SK-N-SH treated with all-trans-retinoic acid at 6 μM for 48 hours (cell line): ENCODE data around the gene ANKRD29.

Experiments used
- ESRRG ChIP-seq: fragments of 250-450 bp; sonication (Bioruptor Pico); IDR thresholded peaks from 2 replicates; pipeline ENCODE4 v1.6.1; 2021; ENCODE audit warnings: mild to moderate bottlenecking
- ISL1 ChIP-seq: fragments of 250-450 bp; sonication (Bioruptor Pico); IDR thresholded peaks from 2 replicates; pipeline ENCODE4 v2.1.2; 2022; ENCODE audit warnings: mild to moderate bottlenecking, moderate library complexity
- OSR1 ChIP-seq: fragments of 250-450 bp; sonication (Bioruptor Pico); IDR thresholded peaks from 2 replicates; pipeline ENCODE4 v1.8.0; 2022; ENCODE audit warnings: moderate library complexity, mild to moderate bottlenecking, inconsistent platforms
- PPARA ChIP-seq: fragments of 250-450 bp; sonication (Bioruptor Pico); IDR thresholded peaks from 2 replicates; pipeline ENCODE4 v1.5.0; 2020; ENCODE audit warnings: mild to moderate bottlenecking, borderline replicate concordance
- RARB ChIP-seq: fragments of 250-450 bp; sonication (Bioruptor Pico); IDR thresholded peaks from 2 replicates; pipeline ENCODE4 v1.8.0; 2021; ENCODE audit warnings: mild to moderate bottlenecking, moderate library complexity
- TCF4 ChIP-seq: fragments of 250-450 bp; sonication (Bioruptor Pico); IDR thresholded peaks from 2 replicates; pipeline ENCODE4 v1.8.0; 2021; ENCODE audit warnings: mild to moderate bottlenecking, moderate library complexity, borderline replicate concordance
- ZC3H10 ChIP-seq: fragments of 250-450 bp; sonication (Bioruptor Pico); IDR thresholded peaks from 2 replicates; pipeline ENCODE4 v1.5.1; 2021; ENCODE audit warnings: mild to moderate bottlenecking, moderate library complexity
- ZNF70 ChIP-seq: fragments of 450-650 bp; formaldehyde crosslinking; IDR thresholded peaks from 2 replicates; pipeline ENCODE4 v1.5.0; 2020; ENCODE audit warnings: mild to moderate bottlenecking, moderate library complexity
- ZNF8 ChIP-seq: fragments of 450-650 bp; formaldehyde crosslinking; IDR thresholded peaks from 2 replicates; pipeline ENCODE4 v1.5.0; 2020; ENCODE audit warnings: mild to moderate bottlenecking, moderate library complexity
- TF ChIP-seq, protein P1 (sequence below): fragments of 250-450 bp; sonication (Bioruptor Pico); IDR thresholded peaks from 2 replicates; pipeline ENCODE4 v1.5.1; 2020; ENCODE audit warnings: low read depth, mild to moderate bottlenecking, moderate library complexity
- TF ChIP-seq, protein P2 (sequence below): fragments of 250-450 bp; sonication (Bioruptor Pico); IDR thresholded peaks from 2 replicates; pipeline ENCODE4 v1.5.0; 2020; ENCODE audit warnings: mild to moderate bottlenecking, moderate library complexity

DNA sequence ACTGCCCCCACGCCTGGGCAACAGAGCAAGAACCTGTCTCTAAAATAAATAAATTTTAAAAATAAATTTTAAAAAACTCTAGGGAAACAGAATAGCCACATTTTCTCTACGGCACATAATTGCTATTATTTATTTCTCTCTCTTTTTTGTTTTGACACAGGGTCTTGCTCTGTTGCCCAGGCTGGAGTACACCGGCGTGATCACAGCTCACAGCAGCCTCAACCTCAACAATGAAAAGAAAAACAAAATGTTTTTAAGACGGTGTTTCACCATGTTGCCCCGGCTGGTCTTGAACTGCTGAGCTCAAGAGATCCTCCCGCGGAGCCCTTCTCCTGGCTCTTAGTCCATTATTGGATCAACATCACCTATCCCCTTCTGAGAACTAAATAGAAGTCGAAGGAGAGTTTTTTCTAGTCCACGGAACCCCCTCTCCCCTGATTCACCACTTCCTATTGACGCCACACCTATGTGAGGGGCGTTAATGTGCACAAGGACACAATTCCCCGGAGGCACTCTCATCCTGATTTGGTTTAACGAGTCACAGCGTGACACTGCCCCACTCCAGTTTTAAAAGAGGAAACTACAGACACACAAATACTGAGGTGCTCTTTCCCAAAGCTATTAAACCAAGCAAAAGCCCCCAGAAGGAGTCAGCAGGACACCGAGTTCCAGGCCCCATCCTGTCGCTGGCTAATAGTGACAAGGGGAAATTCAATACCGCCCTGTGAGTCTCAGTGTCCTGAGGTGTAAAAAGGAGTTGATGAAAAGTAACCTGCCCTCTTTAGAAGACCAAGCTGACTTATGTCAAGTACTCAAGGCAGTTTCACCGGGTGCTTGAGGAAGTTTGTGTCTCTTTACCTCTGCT, 77.5 kb downstream of the ANKRD29 start:
- no peak for TF ChIP-seq ZNF8 (CRISPR knock-in tag)
- TF ChIP-seq, protein P1, sequence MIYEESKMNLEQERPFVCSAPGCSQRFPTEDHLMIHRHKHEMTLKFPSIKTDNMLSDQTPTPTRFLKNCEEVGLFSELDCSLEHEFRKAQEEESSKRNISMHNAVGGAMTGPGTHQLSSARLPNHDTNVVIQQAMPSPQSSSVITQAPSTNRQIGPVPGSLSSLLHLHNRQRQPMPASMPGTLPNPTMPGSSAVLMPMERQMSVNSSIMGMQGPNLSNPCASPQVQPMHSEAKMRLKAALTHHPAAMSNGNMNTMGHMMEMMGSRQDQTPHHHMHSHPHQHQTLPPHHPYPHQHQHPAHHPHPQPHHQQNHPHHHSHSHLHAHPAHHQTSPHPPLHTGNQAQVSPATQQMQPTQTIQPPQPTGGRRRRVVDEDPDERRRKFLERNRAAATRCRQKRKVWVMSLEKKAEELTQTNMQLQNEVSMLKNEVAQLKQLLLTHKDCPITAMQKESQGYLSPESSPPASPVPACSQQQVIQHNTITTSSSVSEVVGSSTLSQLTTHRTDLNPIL: no peak
- TF ChIP-seq, protein P2, sequence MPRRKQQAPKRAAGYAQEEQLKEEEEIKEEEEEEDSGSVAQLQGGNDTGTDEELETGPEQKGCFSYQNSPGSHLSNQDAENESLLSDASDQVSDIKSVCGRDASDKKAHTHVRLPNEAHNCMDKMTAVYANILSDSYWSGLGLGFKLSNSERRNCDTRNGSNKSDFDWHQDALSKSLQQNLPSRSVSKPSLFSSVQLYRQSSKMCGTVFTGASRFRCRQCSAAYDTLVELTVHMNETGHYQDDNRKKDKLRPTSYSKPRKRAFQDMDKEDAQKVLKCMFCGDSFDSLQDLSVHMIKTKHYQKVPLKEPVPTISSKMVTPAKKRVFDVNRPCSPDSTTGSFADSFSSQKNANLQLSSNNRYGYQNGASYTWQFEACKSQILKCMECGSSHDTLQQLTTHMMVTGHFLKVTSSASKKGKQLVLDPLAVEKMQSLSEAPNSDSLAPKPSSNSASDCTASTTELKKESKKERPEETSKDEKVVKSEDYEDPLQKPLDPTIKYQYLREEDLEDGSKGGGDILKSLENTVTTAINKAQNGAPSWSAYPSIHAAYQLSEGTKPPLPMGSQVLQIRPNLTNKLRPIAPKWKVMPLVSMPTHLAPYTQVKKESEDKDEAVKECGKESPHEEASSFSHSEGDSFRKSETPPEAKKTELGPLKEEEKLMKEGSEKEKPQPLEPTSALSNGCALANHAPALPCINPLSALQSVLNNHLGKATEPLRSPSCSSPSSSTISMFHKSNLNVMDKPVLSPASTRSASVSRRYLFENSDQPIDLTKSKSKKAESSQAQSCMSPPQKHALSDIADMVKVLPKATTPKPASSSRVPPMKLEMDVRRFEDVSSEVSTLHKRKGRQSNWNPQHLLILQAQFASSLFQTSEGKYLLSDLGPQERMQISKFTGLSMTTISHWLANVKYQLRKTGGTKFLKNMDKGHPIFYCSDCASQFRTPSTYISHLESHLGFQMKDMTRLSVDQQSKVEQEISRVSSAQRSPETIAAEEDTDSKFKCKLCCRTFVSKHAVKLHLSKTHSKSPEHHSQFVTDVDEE (CRISPR knock-in tag): no peak
- no peak for TF ChIP-seq TCF4 (CRISPR knock-in tag)
- TF ChIP-seq RARB (CRISPR knock-in tag): no peak
- TF ChIP-seq PPARA (CRISPR knock-in tag): no peak
- TF ChIP-seq OSR1: no peak
- TF ChIP-seq ISL1 (CRISPR knock-in tag): no peak
- no peak for TF ChIP-seq ZNF70 (CRISPR knock-in tag)
- no peak for TF ChIP-seq ZC3H10
- no peak for TF ChIP-seq ESRRG
